C4-2B (cell line): ENCODE results near the gene SFSWAP.

Experiments
- CTCF ChIP-seq: fragments of 450-650 bp; conservative IDR thresholded peaks from 2 replicates; pipeline ENCODE4 v1.5.1; 2017; ENCODE audit warnings: mild to moderate bottlenecking
- ZFX ChIP-seq: fragments of 450-650 bp; IDR thresholded peaks from 2 replicates; pipeline ENCODE4 v1.6.1; 2017

GRCh38 chr12:131808744-131809371 is 98.0 kb downstream of the SFSWAP start:
- no peak for TF ChIP-seq CTCF
- no peak for TF ChIP-seq ZFX
